ENCODE results near the gene SMARCD1. TPM values are rescaled to one million over a fixed set of nuclear protein-coding genes. Genes with fewer than 3 reads are reported as not detected.
A peak's percentile ranks its signal among the peaks of the same experiment; 100 is the strongest.

SMARCD1 gene
- total RNA-seq, 2 experiments from 2014 or later: 47.3 to 55.1 TPM

GRCh38 chr12:50058743-50059312, 26.3 kb upstream of the SMARCD1 start:
- peaks cover 11% of the 10 kb centered on the region for H3K27me3 Mint-ChIP-seq
- peak overlapping the region; percentile 83 for H3K4me3 Mint-ChIP-seq
- peak overlapping the region; percentile 88 for H3K27ac Mint-ChIP-seq
- intact Hi-C loops (cut with micrococcal nuclease): loop anchor here (5.0 kb wide), 1 partner anchor 92 kb away; no protein-coding TSS in a partner anchor
- TF ChIP-seq CTCF (IDR thresholded peaks at IDR 0.05): no peak
- peak; percentile 27 for ATAC-seq
- no peaks in the 10 kb centered on the region for H3K9me3 Mint-ChIP-seq
- peaks cover 43% of the 10 kb centered on the region for H3K4me1 Mint-ChIP-seq (ENCODE audit: low read depth)
- CTCF ChIA-PET: interaction anchor here (1.1 to 22.9 kb wide), 9 partner anchors 12 to 316 kb away, joined by 3 to 299 read pairs (median 7); partner anchors contain the start of gene COX14
- peak; percentile 62 for DNase-seq
- POLR2A ChIA-PET: interaction anchor here (0.9 to 2.5 kb wide), 8 partner anchors 9 to 317 kb away, joined by 3 to 7 read pairs (median 4); partner anchors contain the start of genes COX14, RACGAP1, SMARCD1 and TMBIM6
- H3K36me3 Mint-ChIP-seq (ENCODE audit: low read depth): peaks cover 20% of the 10 kb centered on the region

GRCh38 chr12:50059440-50060119, 25.6 kb upstream of the SMARCD1 start:
- intact Hi-C loops (cut with micrococcal nuclease): loop anchor here (5.0 kb wide), 1 partner anchor 92 kb away; no protein-coding TSS in a partner anchor
- H3K9me3 Mint-ChIP-seq: no peaks in the 10 kb centered on the region
- no peak for TF ChIP-seq CTCF (IDR thresholded peaks at IDR 0.05)
- DNase-seq (peak; percentile 91), ATAC-seq (peak; percentile 79)
- ChIA-PET POLR2A (interaction anchor here (0.9 to 2.5 kb wide), 7 partner anchors 25 to 318 kb away, joined by 3 to 7 read pairs (median 3); partner anchors contain the start of genes COX14, SMARCD1 and TMBIM6), CTCF (interaction anchor here (1.1 to 22.9 kb wide), 9 partner anchors 11 to 316 kb away, joined by 3 to 299 read pairs (median 7); partner anchors contain the start of gene COX14)
- peaks cover 20% of the 10 kb centered on the region for H3K36me3 Mint-ChIP-seq (ENCODE audit: low read depth)
- peaks cover 43% of the 10 kb centered on the region for H3K4me1 Mint-ChIP-seq (ENCODE audit: low read depth)
- peak overlapping the region; percentile 83 for H3K4me3 Mint-ChIP-seq
- H3K27ac Mint-ChIP-seq: peak overlapping the region; percentile 88
- peaks cover 11% of the 10 kb centered on the region for H3K27me3 Mint-ChIP-seq

GRCh38 chr12:50060120-50060468, 25.0 kb upstream of the SMARCD1 start:
- Mint-ChIP-seq H3K9me3 (no peaks in the 10 kb centered on the region), H3K36me3 (ENCODE audit: low read depth) (peaks cover 20% of the 10 kb centered on the region), H3K4me3 (peak overlapping the region; percentile 83), H3K4me1 (ENCODE audit: low read depth) (peaks cover 43% of the 10 kb centered on the region), H3K27ac (peak overlapping the region; percentile 88), H3K27me3 (peaks cover 11% of the 10 kb centered on the region)
- TF ChIP-seq CTCF (IDR thresholded peaks at IDR 0.05): no peak
- ChIA-PET CTCF (interaction anchor here (1.5 to 22.9 kb wide), 7 partner anchors 10 to 193 kb away, joined by 3 to 299 read pairs (median 13); partner anchors contain the start of gene COX14), POLR2A (interaction anchor here (0.9 to 2.5 kb wide), 4 partner anchors 34 to 95 kb away, joined by 3 to 7 read pairs (median 3); partner anchors contain the start of gene COX14)
- intact Hi-C loops (cut with micrococcal nuclease): no loop called here
- DNase-seq (no peak), ATAC-seq (no peak)

- Mint-ChIP-seq H3K27me3 (peaks cover 8% of the 10 kb centered on the region), H3K4me1 (ENCODE audit: low read depth) (peaks cover 36% of the 10 kb centered on the region), H3K9me3 (no peaks in the 10 kb centered on the region), H3K36me3 (ENCODE audit: low read depth) (peaks cover 20% of the 10 kb centered on the region), H3K4me3 (no peak overlapping the region), H3K27ac (no peak overlapping the region)
- intact Hi-C loops (cut with micrococcal nuclease): no loop called here
- TF ChIP-seq CTCF (IDR thresholded peaks at IDR 0.05): no peak
- POLR2A ChIA-PET: interaction anchor here (0.9 kb wide), 1 partner anchor 18 kb away, joined by 3 read pairs; no protein-coding TSS in a partner anchor
- ATAC-seq (no peak), DNase-seq (no peak)
- CTCF ChIA-PET: interaction anchor here (0.9 to 22.9 kb wide), 5 partner anchors 9 to 115 kb away, joined by 4 to 299 read pairs (median 47); no protein-coding TSS in a partner anchor
Measured at GRCh38 chr12:50061171-50061570, 24.0 kb upstream of the SMARCD1 start.
